ENCODE measurements around the gene KHK.

KHK gene

GRCh38 chr2:27086724-27087593 is at the start of gene KHK:
Gene KHK, plus strand, starts transcription at chr2:27086772. Its CDS starts 488 bp downstream, at chr2:27087260.
- peak; percentile 61 for DNase-seq
- in situ Hi-C loops (cut with HindIII; ENCODE audit: low pct_ligation_motif_present, low pct_unique_long_range_greater_than_20kb, low sequenced_read_pairs) = no loop called here

DNA sequence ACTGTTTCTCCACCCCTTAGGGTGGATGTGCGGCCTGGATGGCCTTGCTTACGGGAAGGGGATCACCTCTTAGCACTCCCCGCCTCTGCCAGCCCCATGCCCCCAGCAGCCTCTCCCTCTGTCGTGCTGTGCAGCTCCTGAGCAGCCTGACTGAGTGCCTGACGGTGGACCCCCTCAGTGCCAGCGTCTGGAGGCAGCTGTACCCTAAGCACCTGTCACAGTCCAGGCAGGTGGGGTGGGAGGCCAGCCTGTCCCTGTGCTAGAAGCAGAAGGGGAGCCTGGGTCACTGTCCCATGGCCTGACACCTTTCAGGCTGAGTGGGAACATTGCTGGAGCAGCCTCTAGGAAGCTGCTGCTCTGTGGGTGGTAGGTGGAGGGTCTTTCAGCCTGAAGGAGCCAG is 48.6 kb upstream of the KHK start:
- DNase-seq = no peak
- in situ Hi-C loops (cut with HindIII; ENCODE audit: low pct_ligation_motif_present, low pct_unique_long_range_greater_than_20kb, low sequenced_read_pairs) = no loop called here

DNA sequence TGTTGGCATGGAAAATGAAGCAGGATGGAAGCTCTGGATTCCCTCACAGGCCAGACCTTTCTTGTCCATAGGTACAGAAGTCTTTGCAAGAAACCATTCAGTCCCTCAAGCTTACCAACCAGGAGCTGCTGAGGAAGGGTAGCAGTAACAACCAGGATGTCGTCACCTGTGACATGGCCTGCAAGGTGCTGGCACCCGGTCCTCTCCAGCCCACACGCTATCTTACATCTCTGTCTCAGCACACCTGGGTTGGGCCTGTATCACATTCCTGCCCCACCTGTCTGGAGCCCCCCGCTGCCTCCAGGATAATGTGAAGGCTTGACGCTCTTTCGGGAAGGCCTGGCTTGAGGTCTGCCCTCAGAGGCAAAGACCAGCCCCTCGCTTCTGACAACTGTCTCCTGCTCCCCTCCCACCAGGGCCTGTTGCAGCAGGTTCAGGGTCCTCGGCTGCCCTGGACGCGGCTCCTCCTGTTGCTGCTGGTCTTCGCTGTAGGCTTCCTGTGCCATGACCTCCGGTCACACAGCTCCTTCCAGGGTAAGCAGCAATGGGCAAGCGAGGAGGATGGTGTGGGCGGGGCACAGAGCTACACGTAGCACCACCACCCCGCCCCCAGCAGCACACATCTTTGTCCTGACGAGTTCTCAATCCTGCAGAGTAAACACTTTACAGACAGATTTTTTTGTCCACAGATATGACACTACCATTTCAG is 47.8 kb upstream of the KHK start:
- in situ Hi-C loops (cut with HindIII; ENCODE audit: low pct_ligation_motif_present, low pct_unique_long_range_greater_than_20kb, low sequenced_read_pairs) = no loop called here
- DNase-seq = no peak

- in situ Hi-C loops (cut with HindIII; ENCODE audit: low pct_ligation_motif_present, low pct_unique_long_range_greater_than_20kb, low sequenced_read_pairs) = no loop called here
These were observed 47.1 kb upstream of the KHK start for GRCh38 chr2:27039426-27039825.

GRCh38 chr2:27039871-27040270 is 46.7 kb upstream of the KHK start:
- in situ Hi-C loops (cut with HindIII; ENCODE audit: low pct_ligation_motif_present, low pct_unique_long_range_greater_than_20kb, low sequenced_read_pairs) = no loop called here
- DNase-seq = no peak

More at GRCh38 chr2:27039426-27039825, 47.1 kb upstream of the KHK start:
- DNase-seq = no peak

DNA sequence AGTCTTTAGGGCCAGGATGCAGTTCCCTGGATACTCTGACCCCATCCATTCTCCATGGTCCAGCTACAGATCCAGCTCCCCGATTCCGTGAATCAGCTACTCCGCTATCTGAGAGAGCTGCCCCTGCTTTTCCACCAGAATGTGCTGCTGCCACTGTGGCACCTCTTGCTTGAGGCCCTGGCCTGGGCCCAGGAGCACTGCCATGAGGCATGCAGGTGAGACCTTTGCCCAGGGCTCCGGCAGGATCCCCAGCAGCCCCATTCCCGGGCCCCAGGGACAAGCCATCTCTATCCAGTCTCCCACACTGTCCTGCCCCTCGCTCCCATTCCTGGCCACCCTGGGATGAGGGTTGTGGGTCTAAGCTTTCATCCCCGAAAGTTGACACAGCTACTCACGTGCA is 46.3 kb upstream of the KHK start:
- DNase-seq = no peak
- in situ Hi-C loops (cut with HindIII; ENCODE audit: low pct_ligation_motif_present, low pct_unique_long_range_greater_than_20kb, low sequenced_read_pairs) = no loop called here

DNA sequence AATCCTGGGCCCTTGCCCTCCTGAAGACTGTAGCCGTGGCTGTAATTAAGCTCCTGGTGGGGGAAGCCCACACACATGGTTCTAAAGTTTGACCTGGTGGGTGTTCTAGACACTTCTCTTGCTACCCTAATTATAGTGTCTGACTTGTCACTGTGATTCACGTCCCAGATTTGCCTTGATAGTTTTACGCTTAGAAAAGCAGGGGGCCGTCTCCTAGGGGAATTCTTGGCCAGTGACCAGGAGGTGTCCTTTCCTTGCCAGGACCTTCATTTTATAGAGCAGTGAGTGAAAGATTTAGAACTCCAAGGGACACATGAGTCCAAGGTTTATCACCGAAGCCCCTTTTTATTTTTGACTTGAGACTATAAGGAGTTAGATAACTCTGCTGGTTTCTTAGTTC is 44.8 kb upstream of the KHK start:
- in situ Hi-C loops (cut with HindIII; ENCODE audit: low pct_ligation_motif_present, low pct_unique_long_range_greater_than_20kb, low sequenced_read_pairs) = no loop called here
- no peak for DNase-seq

- in situ Hi-C loops (cut with HindIII; ENCODE audit: low pct_ligation_motif_present, low pct_unique_long_range_greater_than_20kb, low sequenced_read_pairs) = no loop called here
- DNase-seq = no peak
These were observed 44.4 kb upstream of the KHK start for GRCh38 chr2:27042159-27042661.

DNA sequence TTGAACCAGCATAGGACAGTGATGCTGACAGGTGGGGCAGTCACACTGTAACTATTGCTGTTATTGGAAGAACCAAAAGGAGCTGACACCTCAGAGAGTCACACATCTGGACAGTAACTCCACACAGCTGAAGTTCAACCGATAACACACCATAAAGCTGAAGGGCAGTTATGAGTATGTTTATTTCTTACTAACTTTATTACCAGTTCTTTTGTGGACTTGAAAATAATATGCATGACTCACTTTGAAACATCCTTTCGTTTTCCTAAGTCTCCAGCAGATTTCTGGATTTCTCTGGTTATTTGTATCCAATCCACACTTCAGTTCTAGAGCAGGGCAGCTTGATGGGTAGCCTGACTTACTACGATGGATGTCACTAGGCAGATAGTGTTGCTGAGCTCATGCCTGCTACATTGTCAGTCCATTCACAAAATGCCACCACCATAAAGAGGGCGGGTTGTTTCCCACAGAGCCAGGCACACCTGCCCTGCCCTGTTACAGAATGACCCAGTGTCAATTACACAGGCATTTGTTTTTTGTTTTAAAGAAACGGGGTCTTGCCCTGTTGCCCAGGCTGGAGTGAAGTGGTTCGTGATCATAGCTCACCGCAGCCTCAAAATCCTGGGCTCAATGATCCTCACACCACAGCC is 43.5 kb upstream of the KHK start:
- in situ Hi-C loops (cut with HindIII; ENCODE audit: low pct_ligation_motif_present, low pct_unique_long_range_greater_than_20kb, low sequenced_read_pairs) = no loop called here
- no peak for DNase-seq

- DNase-seq = no peak
- in situ Hi-C loops (cut with HindIII; ENCODE audit: low pct_ligation_motif_present, low pct_unique_long_range_greater_than_20kb, low sequenced_read_pairs) = no loop called here
These were observed 36.9 kb upstream of the KHK start for GRCh38 chr2:27049422-27050280.

DNA sequence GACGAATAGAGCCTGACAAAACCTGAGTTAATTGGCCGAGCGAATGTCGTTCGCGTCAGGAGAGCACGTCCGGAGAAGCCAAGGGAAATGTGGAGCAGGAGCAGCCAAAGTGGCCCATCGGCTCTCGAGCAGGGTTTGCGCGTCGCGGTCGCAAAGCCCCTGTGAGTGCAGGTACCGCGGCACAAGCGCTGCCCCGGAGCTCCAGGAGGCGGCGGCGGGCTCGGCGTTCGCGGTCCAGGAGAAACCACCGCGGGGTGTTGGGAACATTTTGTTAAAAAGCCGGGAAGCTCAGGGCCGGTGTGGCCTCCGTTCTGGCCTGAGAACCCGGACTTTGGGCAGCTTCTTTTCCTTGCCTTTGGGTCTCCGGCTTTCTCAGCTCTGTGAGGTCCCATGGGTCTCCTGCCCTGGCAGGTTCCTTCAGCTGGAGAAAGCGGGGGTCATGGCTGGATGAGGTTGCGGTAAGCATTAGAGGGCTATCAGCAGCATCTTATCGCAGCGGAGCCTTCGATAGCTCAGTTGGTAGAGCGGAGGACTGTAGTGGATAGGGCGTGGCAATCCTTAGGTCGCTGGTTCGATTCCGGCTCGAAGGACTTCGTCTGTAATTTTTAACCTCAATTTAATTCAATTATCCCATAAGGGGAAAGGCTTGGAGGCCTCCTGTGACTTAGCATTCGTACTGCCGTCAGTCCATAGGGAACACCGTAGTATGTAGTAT is 36.1 kb upstream of the KHK start:
- in situ Hi-C loops (cut with HindIII; ENCODE audit: low pct_ligation_motif_present, low pct_unique_long_range_greater_than_20kb, low sequenced_read_pairs) = no loop called here
- peak; percentile 93 for DNase-seq

- DNase-seq = peak; percentile 93
- in situ Hi-C loops (cut with HindIII; ENCODE audit: low pct_ligation_motif_present, low pct_unique_long_range_greater_than_20kb, low sequenced_read_pairs) = no loop called here
These were observed 35.3 kb upstream of the KHK start, which contains the start of gene AGBL5 for GRCh38 chr2:27050996-27051901. Gene AGBL5, plus strand, starts transcription at chr2:27051668. Its CDS starts 1,291 bp downstream, at chr2:27052959.

GRCh38 chr2:27051902-27052645 is 34.5 kb upstream of the KHK start:
- in situ Hi-C loops (cut with HindIII; ENCODE audit: low pct_ligation_motif_present, low pct_unique_long_range_greater_than_20kb, low sequenced_read_pairs) = no loop called here
- DNase-seq = no peak

- no peak for DNase-seq
- in situ Hi-C loops (cut with HindIII; ENCODE audit: low pct_ligation_motif_present, low pct_unique_long_range_greater_than_20kb, low sequenced_read_pairs) = no loop called here
These were observed 33.3 kb upstream of the KHK start for GRCh38 chr2:27053321-27053720.

- DNase-seq = no peak
- in situ Hi-C loops (cut with HindIII; ENCODE audit: low pct_ligation_motif_present, low pct_unique_long_range_greater_than_20kb, low sequenced_read_pairs) = no loop called here
These were observed 32.8 kb upstream of the KHK start for GRCh38 chr2:27053776-27054175.

GRCh38 chr2:27054721-27055120 is 31.9 kb upstream of the KHK start:
- DNase-seq = no peak
- in situ Hi-C loops (cut with HindIII; ENCODE audit: low pct_ligation_motif_present, low pct_unique_long_range_greater_than_20kb, low sequenced_read_pairs) = no loop called here
